Endothelial cell of hepatic sinusoid (primary cell): ENCODE measurements around the gene SNPH.

Experiments
- in situ Hi-C: cut with HindIII; loops from 2 replicates; pipeline ENCODE4 v1.10.0; 2017; ENCODE audit warnings: low sequenced_read_pairs

Gene SNPH

DNA sequence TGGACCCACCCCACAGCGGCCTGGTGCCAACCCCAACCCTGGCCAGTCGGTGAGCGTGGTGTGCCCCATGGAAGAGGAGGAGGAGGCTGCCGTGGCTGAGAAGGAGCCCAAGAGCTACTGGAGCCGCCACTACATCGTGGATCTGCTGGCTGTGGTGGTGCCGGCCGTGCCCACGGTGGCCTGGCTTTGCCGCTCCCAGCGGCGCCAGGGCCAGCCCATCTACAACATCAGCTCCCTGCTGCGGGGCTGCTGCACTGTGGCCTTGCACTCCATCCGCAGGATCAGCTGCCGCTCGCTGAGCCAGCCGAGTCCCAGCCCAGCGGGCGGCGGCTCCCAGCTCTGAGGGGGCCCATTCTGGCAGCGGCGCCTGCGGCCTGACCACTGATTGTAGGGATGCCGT, 39.6 kb downstream of the SNPH start:
- in situ Hi-C loops = loop anchor here (5.0 kb wide), 1 partner anchor 132 kb away; no protein-coding TSS in a partner anchor

DNA sequence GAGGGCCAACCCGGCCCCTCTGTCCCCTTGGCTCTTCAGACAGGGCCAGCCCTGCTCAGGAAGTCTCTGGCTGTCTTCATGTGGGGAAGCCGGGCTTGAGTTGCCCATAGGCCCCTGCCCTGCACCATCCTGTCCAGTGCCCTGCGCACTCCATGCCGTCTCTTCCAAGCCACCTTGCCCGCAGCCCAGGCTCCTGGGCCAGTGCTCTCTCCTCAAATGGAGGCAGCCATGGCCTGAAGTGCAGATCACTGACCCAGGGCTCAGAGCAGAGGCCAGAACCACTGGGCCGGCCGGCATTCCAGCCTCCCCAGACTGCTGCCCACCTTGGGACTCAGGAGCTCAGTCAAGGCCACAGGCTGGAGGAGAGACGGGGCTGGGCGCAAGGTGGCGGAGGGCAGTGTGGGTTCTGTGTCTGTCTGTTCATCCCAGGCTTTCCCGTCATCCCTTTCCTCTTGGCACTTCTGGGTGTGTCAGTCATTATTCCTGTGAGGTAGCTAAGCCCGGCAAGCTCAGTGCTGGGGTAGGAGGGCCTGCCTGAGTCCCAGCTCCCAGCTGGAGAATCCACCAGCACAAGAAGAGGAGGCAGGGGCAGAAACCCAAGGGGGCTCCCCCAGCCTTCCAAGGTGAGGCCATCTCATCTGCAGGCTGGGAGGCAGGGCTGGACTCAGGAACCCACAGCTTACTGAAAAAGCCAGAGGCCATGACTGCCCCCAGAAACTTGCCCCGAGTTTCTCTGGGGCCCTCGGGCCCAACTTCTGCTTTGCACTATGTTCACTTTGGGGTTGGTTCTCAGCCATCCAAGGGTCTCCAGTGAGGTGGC, 40.4 kb downstream of the SNPH start:
- in situ Hi-C loops = loop anchor here (5.0 kb wide), 1 partner anchor 131 kb away; no protein-coding TSS in a partner anchor

DNA sequence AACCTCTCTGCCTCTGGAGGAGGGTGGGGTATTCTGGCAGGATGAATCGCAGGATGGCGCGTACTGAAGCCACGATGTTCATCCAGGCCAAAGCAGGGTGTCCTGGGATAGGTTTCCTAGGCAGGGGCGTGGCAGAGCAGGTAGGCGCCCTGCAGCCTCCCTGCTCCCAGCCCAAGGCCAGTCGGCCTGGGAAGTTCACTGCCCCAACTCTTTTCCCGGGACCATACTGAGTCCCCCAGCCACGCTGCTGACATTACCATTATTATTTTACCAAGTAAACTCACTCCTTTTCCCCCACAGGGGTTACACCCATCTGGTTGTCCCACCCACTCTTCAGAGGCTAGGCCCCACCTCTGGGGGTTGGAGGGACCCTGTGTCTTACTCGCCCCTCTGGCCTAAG, 41.1 kb downstream of the SNPH start:
- in situ Hi-C loops = loop anchor here (5.0 kb wide), 1 partner anchor 130 kb away; no protein-coding TSS in a partner anchor

DNA sequence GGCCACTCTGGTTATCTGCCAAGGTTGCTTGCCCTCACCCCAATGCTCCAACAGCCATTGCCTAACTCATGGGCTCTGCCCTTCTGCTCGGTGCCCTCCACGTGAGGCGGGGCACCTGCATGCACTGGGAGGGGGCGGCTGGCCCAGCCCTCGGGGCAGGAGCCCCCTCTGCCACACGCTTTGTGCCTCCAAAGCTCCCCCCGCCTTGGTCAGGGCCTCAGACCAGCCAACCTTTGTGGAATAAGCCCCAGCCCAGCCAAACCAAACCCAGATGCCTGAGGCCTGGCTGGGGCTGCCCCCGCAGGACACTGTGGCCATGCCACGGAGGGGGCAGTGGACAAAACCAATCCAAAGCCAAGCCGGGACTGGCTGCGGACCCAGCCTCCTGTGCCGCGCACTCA, 41.5 kb downstream of the SNPH start:
- in situ Hi-C loops = loop anchor here (5.0 kb wide), 1 partner anchor 130 kb away; no protein-coding TSS in a partner anchor

DNA sequence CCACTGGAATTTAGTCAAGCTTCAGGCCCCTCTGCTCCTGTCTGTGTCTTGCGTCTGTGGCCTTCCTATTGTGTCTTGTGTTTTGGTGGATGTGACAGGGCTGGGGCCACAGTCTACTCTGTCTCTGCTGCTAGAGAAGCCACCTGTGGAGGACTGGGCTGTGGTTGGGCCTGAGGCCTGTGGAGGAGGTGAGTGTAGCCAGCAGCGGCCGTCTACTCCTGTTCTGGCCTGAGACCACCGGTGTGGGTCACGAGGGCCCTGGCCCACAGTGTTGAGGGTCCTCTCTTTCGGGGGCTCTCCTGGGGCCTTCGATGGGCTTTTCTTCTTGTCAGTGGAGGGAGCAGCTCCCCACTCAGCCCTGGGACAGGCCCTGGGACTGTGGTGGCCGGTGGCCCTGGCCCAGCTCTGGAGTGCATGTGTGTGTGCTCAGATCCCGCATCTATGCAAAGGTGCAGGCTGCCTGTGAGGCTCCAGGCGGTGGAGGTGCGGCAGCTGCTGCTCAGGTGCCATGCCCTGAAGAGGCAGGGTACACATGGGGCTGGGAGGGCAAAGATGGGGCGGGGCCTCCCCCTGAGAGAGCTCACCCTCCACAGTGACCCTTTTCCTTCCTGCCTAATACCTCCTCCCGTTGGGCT, 42.1 kb downstream of the SNPH start:
- in situ Hi-C loops = loop anchor here (5.0 kb wide), 1 partner anchor 129 kb away; no protein-coding TSS in a partner anchor

DNA sequence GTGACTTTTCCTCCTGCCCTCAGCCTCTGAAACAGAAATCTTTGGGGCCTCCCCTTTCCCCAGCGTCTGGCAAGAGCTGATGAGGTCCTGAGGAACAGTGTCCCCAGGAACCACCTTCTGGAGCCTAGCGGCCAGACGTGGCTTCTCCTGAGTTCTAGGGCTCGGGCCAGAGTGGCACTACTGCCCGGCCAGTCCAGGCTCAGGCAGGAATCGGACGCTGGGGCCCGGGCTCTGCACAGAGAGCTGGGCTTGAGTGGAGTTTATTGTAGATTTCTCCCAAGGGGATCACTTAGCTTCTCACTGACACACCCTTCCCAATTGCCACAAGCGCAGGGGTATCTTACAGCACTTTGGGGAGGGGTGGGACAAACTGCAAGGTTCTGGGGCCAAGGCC, 42.6 kb downstream of the SNPH start:
- in situ Hi-C loops = loop anchor here (5.0 kb wide), 1 partner anchor 129 kb away; no protein-coding TSS in a partner anchor

DNA sequence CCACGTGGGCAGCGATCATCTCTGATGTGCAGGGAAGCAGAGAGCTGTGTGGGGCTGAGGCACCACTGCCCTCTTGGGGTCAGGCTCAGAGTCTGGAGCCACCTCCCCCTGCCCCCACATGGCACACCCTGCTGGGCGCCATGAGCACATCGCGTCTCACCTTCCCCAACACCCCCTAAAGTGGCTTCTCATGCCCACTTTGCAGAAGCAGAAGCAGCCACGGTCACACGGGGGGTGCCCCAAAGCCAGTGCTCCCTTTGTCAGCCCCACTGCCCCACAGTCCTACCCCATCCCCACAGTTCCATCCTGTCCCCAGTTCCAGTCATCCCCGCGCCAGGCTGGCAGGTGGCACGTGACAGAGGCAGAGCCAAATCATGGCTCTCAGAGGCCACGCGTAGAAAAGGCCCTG, 43.3 kb downstream of the SNPH start:
- in situ Hi-C loops = loop anchor here (5.0 kb wide), 1 partner anchor 128 kb away; no protein-coding TSS in a partner anchor

DNA sequence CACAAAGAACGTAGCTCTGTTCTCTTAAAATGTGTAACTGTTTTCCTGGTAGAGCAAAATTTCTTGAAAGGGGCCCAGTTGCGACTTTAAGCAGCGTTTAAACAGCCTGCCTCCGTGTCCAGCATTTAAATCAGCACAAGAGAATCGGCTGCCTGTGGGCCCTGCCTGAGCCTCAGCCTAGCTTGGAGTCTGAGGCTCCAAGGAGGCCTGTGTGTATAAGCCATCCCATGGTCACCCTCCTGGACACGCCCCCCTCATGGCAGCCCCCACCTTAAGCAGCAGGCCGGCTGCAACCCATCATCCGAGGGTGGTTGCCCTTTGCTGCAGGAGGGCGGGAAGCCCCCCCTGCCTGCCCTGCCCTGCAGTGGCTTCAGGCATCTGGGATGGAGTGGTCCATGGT, 44.0 kb downstream of the SNPH start:
- in situ Hi-C loops = no loop called here

DNA sequence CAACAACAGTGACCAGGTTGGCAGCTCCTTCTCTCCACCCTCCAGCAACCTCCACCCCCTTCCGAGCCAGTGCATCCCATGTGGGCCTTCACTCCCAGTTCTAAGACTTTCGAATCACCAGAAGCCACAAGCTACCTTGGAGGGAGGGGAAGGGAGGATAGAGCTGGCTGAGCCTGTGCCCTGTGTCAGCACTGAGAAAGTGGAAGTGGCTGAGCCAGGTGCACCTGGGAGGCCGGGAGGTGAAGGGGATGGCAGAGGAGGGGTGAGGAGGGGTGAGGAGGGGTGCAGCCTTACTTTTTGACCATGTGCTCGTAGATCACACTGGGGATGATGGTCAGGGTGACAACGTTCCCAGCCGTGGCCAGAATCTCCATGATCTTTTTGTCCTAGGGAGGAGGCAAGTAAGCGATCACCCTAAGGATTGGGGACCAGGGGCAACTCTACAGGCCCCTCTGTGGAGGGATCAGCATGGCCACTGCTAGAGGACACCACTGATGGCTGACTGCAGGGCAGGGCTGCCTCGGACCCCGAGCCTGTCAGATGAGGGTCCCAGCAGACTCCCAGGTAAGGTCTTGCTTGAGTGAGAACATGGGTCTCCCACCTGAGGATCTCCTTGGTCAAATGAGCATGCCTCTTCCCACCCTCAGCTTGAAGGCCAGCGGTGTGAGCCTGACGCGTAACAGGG, 44.6 kb downstream of the SNPH start:
- in situ Hi-C loops = no loop called here

DNA sequence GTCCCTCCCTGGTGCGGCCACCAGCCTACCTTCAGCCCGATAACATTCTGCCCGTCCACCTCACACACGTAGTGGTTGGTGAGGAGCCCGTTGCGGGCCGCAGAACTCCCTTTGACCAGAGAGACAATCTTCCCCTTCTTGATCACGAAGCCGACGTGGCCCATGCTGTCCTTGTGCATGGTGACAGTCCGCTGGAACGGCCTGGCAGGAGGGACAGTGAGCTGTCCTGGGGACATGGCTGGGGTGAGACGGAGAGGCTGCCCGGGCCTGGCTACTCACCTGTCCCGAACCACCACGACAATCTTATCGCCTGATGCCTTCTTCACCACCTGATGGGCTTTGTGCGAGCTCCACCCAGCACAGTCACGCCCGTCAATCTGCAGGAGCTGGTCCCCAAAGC, 46.2 kb downstream of the SNPH start:
- in situ Hi-C loops = no loop called here

DNA sequence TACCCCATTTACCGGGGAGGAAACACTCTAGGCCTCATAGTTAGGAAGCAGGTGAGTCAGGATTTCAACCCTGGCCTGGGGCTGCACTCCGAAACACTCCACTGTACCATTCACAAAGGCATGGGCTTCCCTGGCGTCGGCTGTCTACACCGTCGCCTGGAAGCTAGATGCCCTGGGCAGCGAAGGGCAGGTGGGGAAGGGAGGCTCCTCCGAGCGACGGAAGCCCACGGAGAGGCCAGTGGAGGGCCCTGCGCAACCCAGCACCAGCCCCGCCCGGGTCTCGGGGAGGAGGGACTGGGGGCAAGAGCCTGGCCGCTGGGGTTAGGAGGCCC, 46.8 kb downstream of the SNPH start:
- in situ Hi-C loops = no loop called here

DNA sequence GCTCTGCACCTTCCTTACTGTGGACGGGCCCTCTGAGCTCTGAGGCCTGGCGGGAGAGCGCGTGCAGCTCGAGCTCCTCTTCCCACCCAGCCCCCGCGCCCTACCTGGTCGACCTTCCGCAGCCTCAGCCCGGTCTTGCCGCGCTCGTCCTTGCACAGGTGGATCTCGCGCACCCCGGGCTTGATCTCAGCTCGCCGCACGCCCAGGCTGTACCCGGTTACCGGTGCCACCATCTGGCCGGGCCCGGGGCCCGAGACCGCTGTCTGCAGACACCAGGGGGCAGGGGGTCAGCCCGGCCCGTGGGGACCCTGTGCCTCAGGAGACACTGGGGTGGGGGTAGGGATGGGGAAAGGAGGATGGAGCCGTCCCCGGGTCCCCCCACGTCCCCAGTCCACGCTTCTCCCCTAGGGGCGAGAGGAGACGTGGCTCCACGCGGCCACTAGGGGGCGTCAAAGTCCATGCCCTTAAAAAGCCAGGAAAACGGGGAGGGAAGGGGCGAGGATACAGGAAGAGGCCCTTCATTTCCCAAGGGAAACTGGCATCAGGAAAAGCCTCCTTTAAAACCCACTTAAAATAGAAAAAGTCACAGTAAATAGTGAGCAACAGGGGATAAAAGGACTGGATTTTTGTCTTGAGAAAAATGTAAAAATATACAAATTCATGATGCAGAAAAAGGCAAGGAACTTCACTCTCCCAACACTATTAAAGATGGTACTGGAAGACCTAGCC, 47.3 kb downstream of the SNPH start:
- in situ Hi-C loops = no loop called here

DNA sequence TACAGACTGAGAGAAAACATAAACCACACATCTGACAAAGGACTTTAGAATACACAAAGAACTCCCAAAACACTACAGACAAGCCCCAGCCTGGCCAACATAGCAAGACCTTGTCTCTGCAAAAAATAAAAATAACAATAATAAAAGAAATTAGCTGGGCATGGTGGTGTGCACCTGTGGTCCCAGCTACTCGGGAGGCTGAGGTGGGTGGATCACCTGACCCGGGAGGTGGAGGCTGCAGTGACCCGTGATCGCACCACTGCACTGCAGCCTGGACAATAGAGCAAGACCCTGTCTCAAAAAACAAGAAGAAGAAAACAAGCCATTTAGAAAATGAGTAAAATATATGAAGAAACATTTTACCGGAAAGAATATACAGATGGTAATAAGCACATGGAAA, 49.7 kb downstream of the SNPH start:
- in situ Hi-C loops = loop anchor here (5.0 kb wide), 1 partner anchor 76 kb away; the partner anchor contains the start of gene FKBP1A

DNA sequence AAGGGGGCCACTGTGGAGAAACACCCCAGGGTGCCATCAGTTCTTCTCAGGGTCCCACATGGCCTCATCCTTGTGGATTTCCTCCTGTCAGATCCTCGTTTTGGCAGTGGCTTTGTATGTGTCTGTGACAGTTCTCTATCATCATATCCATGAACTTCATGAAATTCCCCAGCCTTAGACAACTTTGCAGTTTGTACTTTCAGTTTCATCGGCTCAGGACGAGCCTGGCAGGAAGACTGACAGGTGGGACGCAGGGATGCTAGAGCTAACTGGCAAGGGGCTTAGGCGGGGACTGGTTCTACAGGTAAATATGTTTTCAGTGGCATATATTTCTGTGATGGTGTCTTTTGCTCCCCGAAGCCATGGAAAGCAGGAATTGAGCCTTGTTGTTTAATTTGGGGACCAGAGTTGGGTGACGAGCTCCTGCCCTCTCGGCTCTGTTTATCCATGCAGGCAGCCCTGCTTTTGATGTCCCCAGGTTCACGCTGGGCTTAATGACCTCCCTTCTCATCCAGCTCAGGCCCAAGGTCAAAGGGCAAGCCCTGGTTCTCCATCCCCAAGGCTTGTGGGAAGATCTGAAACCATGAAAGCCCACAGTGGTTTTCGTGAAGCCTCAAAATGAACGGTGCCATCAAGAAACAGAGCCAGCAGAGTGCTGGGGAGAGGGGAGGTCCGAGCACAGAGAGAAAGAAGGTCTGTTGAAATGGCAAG, 51.6 kb downstream of the SNPH start:
- in situ Hi-C loops = loop anchor here (5.0 kb wide), 1 partner anchor 75 kb away; the partner anchor contains the start of gene FKBP1A

DNA sequence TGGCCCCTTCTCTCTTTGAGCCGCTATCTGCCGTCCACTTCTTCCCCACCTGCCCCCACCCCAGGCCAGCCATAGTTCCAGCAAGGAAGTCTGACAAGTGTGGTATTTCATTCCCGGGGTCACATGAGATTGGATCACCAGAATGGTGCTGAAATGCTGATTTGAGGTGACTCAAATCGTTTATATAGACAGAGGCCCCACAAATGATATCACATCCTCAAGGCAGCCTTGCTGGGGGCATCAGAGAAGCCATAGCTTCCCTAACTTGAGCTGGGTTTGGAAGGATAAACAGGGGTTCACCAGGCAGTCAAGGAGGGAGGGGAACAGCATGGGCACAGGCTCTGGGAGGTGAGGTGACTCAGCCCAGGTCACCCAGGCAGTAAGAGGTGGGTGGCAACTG, 53.0 kb downstream of the SNPH start:
- in situ Hi-C loops = loop anchor here (5.0 kb wide), 1 partner anchor 73 kb away; the partner anchor contains the start of gene FKBP1A

DNA sequence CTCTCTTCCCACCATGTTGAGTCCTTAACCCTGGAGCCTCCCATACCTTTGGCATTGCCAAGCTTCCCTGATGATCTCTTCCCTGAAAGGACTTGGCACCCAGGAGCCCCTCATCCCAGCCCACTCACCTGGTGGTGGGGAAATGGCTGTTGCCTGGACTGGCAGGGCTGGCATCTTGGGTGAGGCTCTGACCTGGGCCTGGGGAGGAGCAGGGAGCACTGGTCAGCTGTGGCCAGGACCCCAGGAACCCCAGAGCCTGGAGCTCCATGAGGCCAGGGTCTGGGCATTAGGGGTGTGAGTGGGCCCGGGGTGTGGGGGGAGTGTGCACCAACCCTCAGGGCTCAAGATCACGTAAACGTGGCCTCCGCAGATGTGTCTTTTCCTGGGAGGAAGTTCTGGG, 53.4 kb downstream of the SNPH start:
- in situ Hi-C loops = loop anchor here (5.0 kb wide), 1 partner anchor 73 kb away; the partner anchor contains the start of gene FKBP1A

DNA sequence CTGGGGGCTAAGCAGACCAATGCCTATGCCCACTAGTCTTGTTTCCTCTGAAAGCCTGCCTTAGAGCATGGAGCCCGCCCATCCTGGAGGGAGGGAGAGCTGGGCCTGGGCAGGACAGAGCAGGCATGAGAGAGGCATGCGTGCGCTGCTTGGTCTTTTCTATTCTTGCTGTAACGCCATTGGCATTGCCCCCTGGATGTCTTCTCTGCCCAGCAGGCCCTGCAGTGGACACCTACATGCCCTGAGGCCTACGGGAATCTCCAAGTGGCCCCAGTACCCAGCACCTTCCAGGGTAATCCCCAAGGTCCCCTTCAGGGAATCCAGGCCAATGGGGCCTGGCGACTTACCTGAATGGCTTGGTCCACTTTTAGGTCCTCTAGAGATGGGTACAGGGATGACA, 53.9 kb downstream of the SNPH start:
- in situ Hi-C loops = no loop called here

DNA sequence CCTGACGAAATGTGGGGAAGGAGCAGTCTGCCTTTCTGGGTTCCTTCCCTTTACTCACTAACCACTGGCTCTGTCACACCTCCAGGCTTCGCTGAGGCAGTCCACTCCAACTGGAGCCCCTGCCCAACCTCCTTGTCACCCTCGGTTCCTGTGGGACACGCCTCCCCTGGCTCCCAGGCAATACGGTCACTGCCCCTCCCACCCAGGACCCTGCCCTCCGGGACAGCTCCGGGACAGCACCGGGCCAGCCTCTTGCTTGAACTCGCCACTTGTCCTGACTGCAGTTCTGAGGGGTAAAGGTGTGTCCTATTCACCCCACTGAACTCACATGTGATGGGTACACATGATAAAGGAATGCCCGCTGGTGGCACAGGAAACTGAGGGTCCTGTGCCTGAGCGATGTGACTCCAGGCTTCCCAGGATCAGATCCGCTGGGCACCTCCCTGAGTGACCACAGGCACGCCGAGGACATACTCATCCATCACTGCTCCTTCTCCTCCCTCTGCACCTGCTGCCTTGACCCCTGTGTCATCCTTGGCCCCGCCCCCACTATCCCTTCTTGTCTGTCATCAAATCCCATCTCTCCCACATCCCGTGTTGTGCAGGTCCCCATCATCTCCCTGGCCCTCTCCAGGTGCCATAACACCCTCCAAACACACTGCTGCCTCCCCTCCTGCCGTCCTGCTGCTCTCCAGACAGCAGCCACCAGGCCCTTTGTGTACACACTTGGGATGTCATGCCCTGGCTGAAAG, 55.0 kb downstream of the SNPH start:
- in situ Hi-C loops = no loop called here

DNA sequence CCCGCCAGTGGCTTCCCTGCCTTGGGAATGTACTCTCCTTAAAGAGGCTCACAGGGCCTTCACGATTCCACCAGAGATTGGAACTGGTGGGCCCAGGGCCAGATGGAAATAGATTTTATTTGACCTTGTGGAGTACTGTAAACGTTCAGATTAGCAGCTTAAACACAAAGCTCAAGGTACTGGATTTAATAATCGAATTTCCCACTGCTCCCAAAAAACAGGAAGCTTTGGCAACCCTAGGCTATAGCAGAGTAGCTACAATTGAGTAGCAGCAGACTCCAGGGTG, 55.5 kb downstream of the SNPH start:
- in situ Hi-C loops = no loop called here
